IMR-90 (cell line): Measurements from ENCODE around the gene GPR161. TPM values are rescaled to one million over a fixed set of nuclear protein-coding genes. Genes with fewer than 3 reads are reported as not detected.

Experiments used
- ATAC-seq: fragments of 200-7000 bp; cut with Tn5 transposase; 2 replicates; pipeline ENCODE4 v1.9.1; 2020; ENCODE audit warnings: low read depth, mild to moderate bottlenecking, moderate library complexity
- BruUV-seq: library from RNA; stranded (reverse); fragments of 400-500 nt; replicated peaks from 2 replicates; lab custom pipeline; 2021; lab: Mats Ljungman, UMichigan
- CTCF ChIA-PET: fragments of 300-600 bp; formaldehyde crosslinking; extraction: SDS; loops from one replicate; lab custom pipeline; 2021; ENCODE audit warnings: antibody characterized with exemption; lab: Yijun Ruan, JAX
- POLR2A ChIA-PET: fragments of 300-600 bp; sonication (Branson Sonifier 250); formaldehyde crosslinking; loops from one replicate; lab custom pipeline; 2022; ENCODE audit warnings: antibody characterized with exemption; ENCODE audit not compliant: unreplicated experiment; lab: Charles Lee
- DNase-seq: peaks from one replicate; pipeline ENCODE4 v3.0.0; 2013
- H2AFZ ChIP-seq: replicated peaks from 2 replicates; pipeline ENCODE3; 2013; ENCODE audit warnings: low read length, mild to moderate bottlenecking; ENCODE audit not compliant: poor library complexity
- H2AK5ac ChIP-seq: 2 replicates; pipeline ENCODE4 v1.6.1; 2013; ENCODE audit warnings: low read depth, low read length, inconsistent platforms
- H2AK9ac ChIP-seq: replicated peaks from 2 replicates; pipeline ENCODE3; 2013; ENCODE audit warnings: mild to moderate bottlenecking, low read depth, low read length, moderate library complexity; ENCODE audit not compliant: poor library complexity
- H2BK120ac ChIP-seq: 2 replicates; pipeline ENCODE4 v1.6.1; 2013; ENCODE audit warnings: low read depth, low read length, inconsistent platforms
- H2BK15ac ChIP-seq: 3 replicates; pipeline ENCODE4 v1.6.1; 2013; ENCODE audit warnings: low read depth, low read length, inconsistent platforms
- H2BK20ac ChIP-seq: 2 replicates; pipeline ENCODE4 v1.6.1; 2013; ENCODE audit warnings: low read depth, mild to moderate bottlenecking, inconsistent platforms, low read length, moderate library complexity
- H2BK5ac ChIP-seq: 2 replicates; pipeline ENCODE4 v1.6.1; 2013; ENCODE audit warnings: mild to moderate bottlenecking, low read depth, low read length, inconsistent platforms; ENCODE audit not compliant: poor library complexity, severe bottlenecking
- H3K14ac ChIP-seq: replicated peaks from 2 replicates; pipeline ENCODE4 v1.6.1; 2013; ENCODE audit warnings: low read depth, low read length, inconsistent platforms
- H3K18ac ChIP-seq: 2 replicates; pipeline ENCODE4 v1.6.1; 2013; ENCODE audit warnings: low read depth, low read length, control low read depth
- H3K23ac ChIP-seq: 2 replicates; pipeline ENCODE4 v1.6.1; 2013; ENCODE audit warnings: low read depth, low read length, inconsistent platforms
- H3K27ac ChIP-seq: 2 replicates; pipeline ENCODE4 v1.5.1; 2013; ENCODE audit warnings: mild to moderate bottlenecking, control low read depth, low read length; ENCODE audit not compliant: insufficient read depth
- H3K27me3 ChIP-seq: 2 replicates; pipeline ENCODE4 v1.6.1; 2013; ENCODE audit warnings: low read length; ENCODE audit not compliant: control insufficient read depth, insufficient read depth
- H3K36me3 ChIP-seq: 2 replicates; pipeline ENCODE4 v1.6.1; 2013; ENCODE audit warnings: low read length, mixed read lengths; ENCODE audit not compliant: control insufficient read depth, insufficient read depth
- H3K4ac ChIP-seq: 2 replicates; pipeline ENCODE4 v1.6.1; 2013; ENCODE audit warnings: low read depth, low read length, inconsistent platforms
- H3K4me1 ChIP-seq: 2 replicates; pipeline ENCODE4 v1.6.1; 2013; ENCODE audit warnings: low read length, mixed read lengths; ENCODE audit not compliant: control insufficient read depth, insufficient read depth
- H3K4me2 ChIP-seq: 2 replicates; pipeline ENCODE4 v1.6.1; 2013; ENCODE audit warnings: low read depth, mild to moderate bottlenecking, control low read depth, low read length, moderate library complexity
- H3K4me3 ChIP-seq: 2 replicates; pipeline ENCODE4 v1.5.1; 2013; ENCODE audit warnings: low read depth, mild to moderate bottlenecking, control low read depth, low read length, moderate library complexity; ENCODE audit not compliant: insufficient read depth
- H3K56ac ChIP-seq: 2 replicates; pipeline ENCODE4 v1.6.1; 2013; ENCODE audit warnings: low read length, inconsistent platforms; ENCODE audit not compliant: insufficient read depth; ENCODE audit errors: extremely low read depth
- H3K79me1 ChIP-seq, 2 experiments: 2 replicates each; pipeline ENCODE4 v1.6.1; 2013; ENCODE audit warnings: low read length in 2 of 2, inconsistent platforms in 1 of 2, low read depth in 1 of 2
- H3K9ac ChIP-seq: 2 replicates; pipeline ENCODE4 v1.6.1; 2013; ENCODE audit warnings: low read depth, low read length, control low read depth
- H3K9me1 ChIP-seq: 2 replicates; pipeline ENCODE4 v1.6.1; 2013; ENCODE audit warnings: low read length, inconsistent platforms; ENCODE audit not compliant: insufficient read depth
- H3K9me3 ChIP-seq: 2 replicates; pipeline ENCODE4 v1.6.1; 2013; ENCODE audit warnings: low read length; ENCODE audit not compliant: control insufficient read depth, insufficient read depth
- H4K20me1 ChIP-seq: 2 replicates; pipeline ENCODE4 v1.6.1; 2013; ENCODE audit warnings: low read length, inconsistent platforms; ENCODE audit not compliant: insufficient read depth
- H4K5ac ChIP-seq: 2 replicates; pipeline ENCODE4 v1.6.1; 2013; ENCODE audit warnings: mild to moderate bottlenecking, low read depth, low read length, control low read depth
- H4K8ac ChIP-seq, 2 experiments: 2 replicates each; pipeline ENCODE4 v1.6.1; 2013; ENCODE audit warnings: low read depth in 2 of 2, low read length in 2 of 2, control low read depth in 1 of 2, inconsistent platforms in 1 of 2
- H4K91ac ChIP-seq: 2 replicates; pipeline ENCODE4 v1.6.1; 2013; ENCODE audit warnings: low read depth, low read length, inconsistent platforms; ENCODE audit not compliant: insufficient read depth
- POLR2A ChIP-seq: IDR thresholded peaks from 2 replicates; pipeline ENCODE4 v1.6.1; 2012; ENCODE audit warnings: mild to moderate bottlenecking, low read depth, low read length
- RAD21 ChIP-seq: IDR thresholded peaks from 2 replicates; pipeline ENCODE4 v1.6.1; 2012; ENCODE audit warnings: low read length, improper control_type of control experiment
- RCOR1 ChIP-seq: IDR thresholded peaks from 2 replicates; pipeline ENCODE4 v1.6.1; 2012; ENCODE audit warnings: mild to moderate bottlenecking, low read length, improper control_type of control experiment; ENCODE audit not compliant: insufficient replicate concordance
- USF2 ChIP-seq: fragments of 150-350 bp; IDR thresholded peaks from 2 replicates; pipeline ENCODE4 v1.6.1; 2017; ENCODE audit warnings: mild to moderate bottlenecking, antibody characterized with exemption, low read length, low read depth
- WGBS, 2 experiments: methylation state at CpG; one replicate each; pipeline versions ENCODE4 v1.1.5 to v1.1.7; 2013; ENCODE audit warnings: missing lambda C conversion rate in 2 of 2; ENCODE audit not compliant: insufficient read length in 1 of 2; ENCODE audit errors: extremely low coverage in 2 of 2; 5-methylcytosine and 5-hydroxymethylcytosine counted together
- dilution Hi-C: fragments of 300-500 bp; cut with HindIII; formaldehyde crosslinking; loops from one replicate; pipeline ENCODE4 v1.14.3; 2018; ENCODE audit warnings: low sequenced_read_pairs; ENCODE audit not compliant: unreplicated experiment
- in situ Hi-C: fragments of 300-500 bp; cut with MboI; formaldehyde crosslinking; loops from 3 replicates; pipeline ENCODE4 v1.14.3; 2019; ENCODE audit warnings: low sequenced_read_pairs, inconsistent platforms, mixed read lengths
- intact Hi-C: fragments of 100-400 bp; cut with micrococcal nuclease; formaldehyde crosslinking; loops from 2 replicates; pipeline ENCODE4 v1.10.0; 2022
- polyA plus RNA-seq, 3 experiments: library from polyadenylated mRNA; depleted of rRNA; stranded (reverse); fragments of >200 nt; gene quantifications; 2 replicates each; pipeline ENCODE4 v1.2.3, GENCODE V29; 2012; ENCODE audit warnings: low replicate concordance in 1 of 3
- total RNA-seq: library from RNA; depleted of rRNA; stranded (reverse); fragments of >200 nt; gene quantifications from 2 replicates; pipeline ENCODE4 v1.2.3, GENCODE V29; 2012

Gene GPR161
- total and polyA plus RNA-seq, 2 of the 4 experiments (the other 2 are of a cell fraction): 12.5 to 13.3 TPM

GRCh38 chr1:168170564-168171508 lies 34.1 kb upstream of the GPR161 start:
- BruUV-seq: no TSS peak
- Histone ChIP-seq H3K4me1 (no peaks in the 10 kb centered on the region), H3K79me1 (no peaks in the 10 kb centered on the region), H3K27ac (no peak overlapping the region), H3K36me3 (no peaks in the 10 kb centered on the region), H2BK15ac (no peak overlapping the region), H3K9ac (no peak overlapping the region), H3K14ac (no peak overlapping the region), H2AK9ac (no peak overlapping the region), H3K27me3 (no peaks in the 10 kb centered on the region), H2BK5ac (no peak overlapping the region), H4K8ac (no peak overlapping the region; a peak in 1 of 4 replicates), H3K4ac (no peak overlapping the region), H3K4me2 (no peak overlapping the region), H3K23ac (no peak overlapping the region), H2BK20ac (no peak overlapping the region), H2AFZ (no peak overlapping the region), H4K91ac (no peak overlapping the region), H2BK120ac (no peak overlapping the region), H3K9me3 (no peaks in the 10 kb centered on the region), H4K20me1 (no peaks in the 10 kb centered on the region), H3K56ac (no peak overlapping the region), H2AK5ac (no peak overlapping the region), H3K18ac (no peak overlapping the region), H4K5ac (no peak overlapping the region), H3K9me1 (no peaks in the 10 kb centered on the region), H3K4me3 (no peak overlapping the region)
- TF ChIP-seq POLR2A (no peak), RAD21 (no peak), USF2 (0 out of 2 replicates have a peak, but pooled peaks have one; percentile 23), RCOR1 (no peak)
- 50% methylated on average over 3 of the region's 7 CpGs; no CpG with 5 or more reads in 1 of the 2 experiments for WGBS, 2 experiments
- in situ Hi-C loops (no loop called here), intact Hi-C loops (no loop called here), dilution Hi-C loops (no loop called here)
- no peak for DNase-seq
- ChIA-PET POLR2A (no interaction called here), CTCF (no interaction called here)
- no peak for ATAC-seq
